BJ (cell line): ENCODE results near the gene DNAI2. TPM values are rescaled to one million over a fixed set of nuclear protein-coding genes. Genes with fewer than 3 reads are reported as not detected.

Experiments
- CTCF ChIA-PET: fragments of 350-600 bp; formaldehyde crosslinking; extraction: SDS; loops from one replicate; lab custom pipeline; 2021; ENCODE audit warnings: antibody characterized with exemption, inconsistent platforms; lab: Yijun Ruan, JAX
- POLR2A ChIA-PET: fragments of 300-600 bp; sonication (Branson Sonifier 250); formaldehyde crosslinking; extraction: SDS; loops from one replicate; lab custom pipeline; 2021; ENCODE audit warnings: antibody characterized with exemption; lab: Charles Lee
- DNase-seq: peaks from one replicate; pipeline ENCODE4 v3.0.0-alpha.2; 2011; ENCODE audit warnings: low read depth
- H3K27me3 ChIP-seq: 2 replicates; pipeline ENCODE4 v1.6.0; 2011; ENCODE audit warnings: low read length; ENCODE audit not compliant: control insufficient read depth, insufficient read depth
- H3K36me3 ChIP-seq: 2 replicates; pipeline ENCODE4 v1.5.1; 2011; ENCODE audit warnings: low read length; ENCODE audit not compliant: control insufficient read depth, insufficient read depth
- H3K4me3 ChIP-seq: 2 replicates; pipeline ENCODE4 v1.5.1; 2011; ENCODE audit warnings: low read depth, mild to moderate bottlenecking, control low read depth, low read length
- CTCF ChIP-seq: IDR thresholded peaks from 2 replicates; pipeline ENCODE4 v1.5.1; 2011; ENCODE audit warnings: low read depth, mild to moderate bottlenecking, control low read depth, inconsistent platforms, low read length, moderate library complexity; ENCODE audit not compliant: insufficient read depth
- polyA plus RNA-seq: library from polyadenylated mRNA; depleted of rRNA; stranded (reverse); fragments of >200 nt; gene quantifications from 2 replicates; pipeline ENCODE4 v1.2.3, GENCODE V29; 2011

Gene DNAI2
- polyA plus RNA-seq, 1 experiment, result not detected

- Histone ChIP-seq H3K36me3 (no peaks in the 10 kb centered on the region), H3K27me3 (no peaks in the 10 kb centered on the region), H3K4me3 (no peak overlapping the region)
- POLR2A ChIA-PET, result no interaction called here
- TF ChIP-seq CTCF, result no peak
- no peak for DNase-seq
- CTCF ChIA-PET, result no interaction called here
These were observed 66.5 kb downstream of the DNAI2 start for GRCh38 chr17:74340470-74341023.

GRCh38 chr17:74342224-74342623 lies 68.2 kb downstream of the DNAI2 start:
- no peak for DNase-seq
- CTCF ChIA-PET, result no interaction called here
- Histone ChIP-seq H3K27me3 (0 out of 2 replicates have a peak, but pooled peaks cover 2% of the 10 kb centered on the region), H3K4me3 (no peak overlapping the region), H3K36me3 (no peaks in the 10 kb centered on the region)
- no peak for TF ChIP-seq CTCF
- POLR2A ChIA-PET, result no interaction called here

GRCh38 chr17:74343121-74343520 lies 69.1 kb downstream of the DNAI2 start:
- TF ChIP-seq CTCF, result no peak
- CTCF ChIA-PET, result no interaction called here

GRCh38 chr17:74343526-74344284 lies 69.7 kb downstream of the DNAI2 start:
- Histone ChIP-seq H3K4me3 (no peak overlapping the region), H3K36me3 (no peaks in the 10 kb centered on the region), H3K27me3 (0 out of 2 replicates have a peak, but pooled peaks cover 2% of the 10 kb centered on the region)
- POLR2A ChIA-PET, result no interaction called here
- CTCF ChIA-PET, result no interaction called here
- no peak for DNase-seq
- no peak for TF ChIP-seq CTCF

More at GRCh38 chr17:74343121-74343520, 69.1 kb downstream of the DNAI2 start:
- DNase-seq, result no peak
- Histone ChIP-seq H3K27me3 (0 out of 2 replicates have a peak, but pooled peaks cover 2% of the 10 kb centered on the region), H3K36me3 (no peaks in the 10 kb centered on the region), H3K4me3 (no peak overlapping the region)
- POLR2A ChIA-PET, result no interaction called here

- no peak for TF ChIP-seq CTCF
- ChIA-PET CTCF (no interaction called here), POLR2A (no interaction called here)
- H3K36me3 ChIP-seq, result no peaks in the 10 kb centered on the region
- DNase-seq, result no peak
- 0 out of 2 replicates have a peak, but pooled peaks cover 2% of the 10 kb centered on the region for H3K27me3 ChIP-seq
- no peak overlapping the region for H3K4me3 ChIP-seq
These were observed 70.6 kb downstream of the DNAI2 start for GRCh38 chr17:74344658-74345057.
